Stimulated activated CD8-positive, alpha-beta memory T cell treated with anti-CD3 and anti-CD28 coated beads, Interleukin-4, amount 100 ng/mL, for 24 hours (primary cell): ENCODE data around the gene ZNF714.

Experiments used
- DNase-seq: peaks from one replicate; pipeline ENCODE4 v3.0.0-alpha.2; 2020; ENCODE audit warnings: low read depth

ZNF714 gene

DNA sequence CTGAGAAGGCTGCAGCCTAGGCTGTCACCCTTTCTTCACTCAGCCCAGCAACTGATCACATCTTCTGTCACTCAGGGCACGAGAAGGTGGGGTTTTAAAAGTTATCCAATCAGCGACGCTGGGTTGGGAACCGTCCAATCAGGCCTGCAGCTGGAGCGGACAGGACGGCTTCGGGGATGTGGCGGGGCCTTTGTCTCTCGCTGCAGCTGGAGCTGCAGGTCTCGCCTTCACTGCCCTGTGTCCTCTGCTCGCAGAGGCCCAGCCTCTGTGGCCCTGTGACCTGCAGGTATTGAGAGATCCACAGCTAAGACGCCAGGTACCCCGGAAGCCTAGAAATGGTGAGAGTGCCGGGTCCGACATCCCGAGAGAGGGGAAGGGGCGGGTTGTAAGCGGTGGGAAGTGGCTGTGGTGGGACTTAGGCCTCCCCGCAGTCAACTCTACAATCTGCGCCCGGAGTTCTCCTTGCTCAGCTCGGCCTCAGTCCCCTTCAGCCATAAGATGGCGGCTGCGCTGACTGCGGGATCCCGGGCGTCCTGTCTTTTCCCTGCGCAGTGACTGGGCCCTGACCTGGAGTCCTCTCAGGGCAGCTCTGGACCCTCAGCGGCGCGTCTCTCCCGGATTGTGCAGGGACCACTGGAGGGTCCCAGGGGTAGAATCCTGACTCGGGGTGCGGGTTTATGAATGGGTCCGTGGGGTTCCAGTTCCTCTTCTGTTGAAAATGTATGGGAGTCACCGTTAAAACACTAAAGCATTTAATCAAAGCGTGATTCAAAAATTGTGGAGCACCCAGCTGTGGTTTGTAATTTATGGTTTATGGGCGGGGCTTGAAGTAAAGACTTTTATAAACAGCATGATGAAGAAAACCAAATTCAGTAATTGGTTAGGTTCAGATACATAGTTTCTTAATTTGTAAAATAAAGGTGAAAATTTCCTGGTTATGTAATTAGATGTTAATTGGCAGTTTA is at the start of gene ZNF714:
TSS of gene ZNF714 (plus strand) at position 193 of the 965 bp plus-strand sequence. CDS start 16,066 bp downstream, outside the sequence.
- DNase-seq: peak; percentile 59

DNA sequence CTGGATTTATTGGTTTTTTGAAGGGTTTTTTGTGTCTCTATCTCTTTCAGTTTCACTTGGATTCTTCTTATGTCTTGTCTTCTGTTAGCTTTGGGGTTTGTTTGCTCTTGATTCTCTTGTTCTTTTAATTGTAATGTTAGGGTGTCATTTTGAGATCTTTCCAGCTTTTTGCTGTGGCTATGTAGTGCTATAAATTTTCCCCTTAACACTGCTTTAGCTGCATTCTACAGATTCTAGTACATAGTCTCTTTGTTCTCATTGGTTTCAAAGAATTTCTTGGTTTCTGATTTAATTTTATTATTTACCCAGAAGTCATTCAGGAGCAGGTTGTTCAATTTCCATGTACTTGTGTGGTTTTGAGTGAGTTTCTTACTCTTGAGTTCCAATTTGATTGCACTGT is 37.0 kb upstream of the ZNF714 start:
- no peak for DNase-seq

DNA sequence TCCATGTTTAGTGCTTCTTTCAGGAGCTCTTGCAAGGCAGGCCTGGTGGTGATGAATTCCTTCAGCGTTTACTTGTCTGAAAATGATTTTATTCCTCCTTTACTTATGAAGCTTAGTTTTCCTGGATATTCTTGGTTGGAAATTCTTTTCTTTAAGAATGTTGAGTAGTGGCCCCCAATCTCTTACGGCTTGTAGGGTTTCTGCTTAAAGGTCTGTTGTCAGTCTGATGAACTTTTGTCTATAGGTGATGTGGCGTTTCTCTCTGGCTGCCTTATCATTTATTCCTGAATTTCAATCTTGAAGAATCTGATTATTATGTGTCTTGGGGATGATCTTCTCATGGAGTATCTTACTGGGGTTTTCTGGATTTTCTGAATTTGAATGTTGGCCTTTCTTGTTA is 35.5 kb upstream of the ZNF714 start:
- DNase-seq: no peak

DNA sequence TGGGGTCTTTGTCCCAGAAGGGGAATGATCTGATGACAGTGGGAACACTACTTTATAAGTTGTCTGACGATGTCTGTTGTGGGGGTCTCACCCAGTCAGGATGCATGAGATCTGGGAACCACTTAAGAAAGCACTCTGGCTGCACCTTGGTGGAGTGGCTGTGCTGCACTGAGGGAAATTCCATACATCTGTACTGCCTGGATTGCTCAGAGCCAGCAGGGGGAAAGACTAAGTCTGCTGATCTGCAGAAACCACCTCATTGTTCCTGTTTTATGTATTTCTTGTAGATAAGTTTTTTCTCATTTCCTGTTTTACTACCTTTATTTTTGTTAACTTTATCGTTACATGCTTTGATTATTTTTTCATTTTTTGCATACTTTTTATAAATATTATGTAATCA is 34.3 kb upstream of the ZNF714 start:
- no peak for DNase-seq

DNA sequence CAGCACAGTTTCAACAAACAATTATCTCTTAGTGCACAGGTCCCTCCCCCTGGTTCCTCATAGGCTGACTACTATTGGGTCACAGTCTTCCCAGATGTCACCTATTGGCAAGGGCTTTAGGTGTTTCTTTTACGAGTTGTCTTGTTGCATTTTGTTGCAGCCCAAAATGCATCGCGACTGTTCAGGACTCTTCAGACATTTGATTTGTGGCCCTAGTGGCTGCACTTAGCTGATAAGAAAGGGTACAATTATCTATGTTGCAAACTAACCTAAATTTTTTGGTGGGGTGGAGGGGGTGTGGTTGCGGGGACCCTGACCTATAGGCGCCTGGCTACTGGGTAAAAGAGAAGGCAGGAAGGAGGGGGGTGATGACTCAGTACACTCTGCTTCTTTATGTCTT is 29.1 kb upstream of the ZNF714 start:
- no peak for DNase-seq

DNA sequence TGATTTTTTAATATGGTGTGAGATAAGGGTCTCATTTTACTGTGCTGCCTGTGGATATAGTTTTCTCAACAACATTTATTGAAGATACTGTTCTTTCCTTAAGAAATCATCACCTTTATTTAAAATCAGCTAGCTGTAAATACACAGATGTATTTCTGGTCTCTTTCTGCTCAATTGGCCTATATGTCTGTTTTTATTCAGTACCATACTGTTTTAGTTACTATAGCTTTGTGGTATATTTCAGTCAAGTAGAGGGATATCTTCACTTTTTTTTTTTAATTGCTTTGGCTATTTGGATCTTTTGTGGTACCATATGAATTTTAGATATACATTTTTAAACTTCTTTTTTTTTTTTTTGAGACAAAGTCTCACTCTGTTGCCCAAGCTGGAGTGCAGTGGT is 16.7 kb upstream of the ZNF714 start:
- no peak for DNase-seq

DNA sequence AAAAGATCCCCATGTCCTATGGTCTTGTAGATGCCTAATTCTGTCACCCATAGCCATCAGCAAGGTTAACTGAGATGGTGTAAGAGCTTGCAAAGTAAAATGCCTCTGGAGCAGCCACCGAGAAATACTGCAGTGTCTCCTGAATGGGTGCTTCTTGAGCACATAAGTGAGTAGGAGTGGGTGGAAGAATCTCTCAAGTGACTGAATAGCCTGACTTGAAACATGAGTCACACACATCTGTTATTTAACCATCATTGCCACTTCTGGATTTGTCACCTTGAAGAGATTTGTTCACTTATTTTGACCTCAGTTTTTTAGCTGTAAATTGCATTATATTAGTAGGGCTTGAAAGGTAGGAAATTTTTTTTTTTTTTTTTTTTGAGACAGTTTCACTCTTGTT is 2.3 kb downstream of the ZNF714 start:
- DNase-seq: no peak

DNA sequence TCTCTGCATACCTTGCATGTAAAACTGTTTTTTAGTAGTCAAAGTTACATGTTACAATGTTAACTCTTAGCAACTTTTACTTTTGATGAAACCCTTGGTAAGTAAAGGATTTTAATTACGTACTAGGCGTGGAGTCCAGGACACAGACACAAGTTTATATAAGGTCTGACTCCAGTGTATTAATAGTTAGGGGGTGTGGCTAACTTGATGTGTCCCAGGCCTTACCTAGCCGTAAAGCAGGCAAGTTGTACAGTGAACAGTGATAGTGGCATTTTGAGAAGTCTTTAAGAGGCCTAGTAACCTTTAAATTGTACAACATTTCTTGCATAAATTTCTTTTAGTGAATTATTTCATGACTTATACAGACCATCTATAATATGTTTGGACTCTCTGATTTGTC is 5.9 kb downstream of the ZNF714 start:
- DNase-seq: no peak

DNA sequence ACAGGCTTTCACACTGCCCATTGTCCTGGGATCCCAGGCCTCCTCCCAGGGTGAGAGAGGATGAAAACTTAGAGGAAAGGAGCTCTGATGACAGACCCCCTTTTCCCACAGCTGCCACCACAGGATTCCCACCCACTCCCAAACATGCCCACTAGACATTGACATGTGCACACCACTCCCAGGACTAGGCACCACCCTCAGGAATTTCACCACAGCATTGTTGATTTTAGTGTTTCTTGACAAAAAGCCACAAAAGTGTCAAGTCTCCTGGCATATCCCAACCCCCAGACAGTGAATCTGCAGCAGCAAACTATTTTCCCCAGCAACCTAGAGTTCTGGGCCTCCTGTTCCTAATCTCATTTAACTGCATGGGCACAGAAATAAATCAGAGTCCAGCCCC is 10.1 kb downstream of the ZNF714 start:
- no peak for DNase-seq

DNA sequence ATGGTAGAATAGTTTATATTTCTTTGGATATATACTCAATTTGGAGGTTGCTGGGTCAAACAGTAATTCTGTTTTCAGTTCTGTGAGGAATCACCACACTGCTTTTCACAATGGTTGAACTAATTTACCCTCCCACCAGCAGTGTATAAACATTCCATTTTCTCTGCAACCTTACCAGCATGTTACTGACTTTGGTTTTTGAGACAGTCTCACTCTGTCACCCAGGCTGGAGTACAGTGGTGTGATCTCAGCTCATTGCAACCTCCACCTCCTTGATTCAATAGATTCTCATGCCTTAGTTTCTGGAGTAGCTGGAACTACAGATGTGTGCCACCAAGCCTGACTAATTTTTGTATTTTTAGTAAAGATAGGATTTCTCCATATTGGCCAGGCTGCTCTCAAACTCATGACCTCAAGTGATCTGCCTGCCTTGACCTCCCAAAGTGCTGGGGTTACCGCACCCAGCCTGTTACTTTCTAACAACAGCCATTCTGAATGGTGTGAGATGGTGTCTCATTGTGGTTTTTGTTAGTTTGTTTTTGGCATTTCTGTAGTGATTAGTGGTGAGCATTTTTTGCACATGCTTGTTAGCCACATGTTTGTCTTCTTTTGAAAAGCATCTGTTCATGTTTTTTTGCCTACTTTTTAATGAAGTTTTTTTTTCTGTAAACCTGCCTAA is 12.5 kb downstream of the ZNF714 start:
- DNase-seq: no peak

DNA sequence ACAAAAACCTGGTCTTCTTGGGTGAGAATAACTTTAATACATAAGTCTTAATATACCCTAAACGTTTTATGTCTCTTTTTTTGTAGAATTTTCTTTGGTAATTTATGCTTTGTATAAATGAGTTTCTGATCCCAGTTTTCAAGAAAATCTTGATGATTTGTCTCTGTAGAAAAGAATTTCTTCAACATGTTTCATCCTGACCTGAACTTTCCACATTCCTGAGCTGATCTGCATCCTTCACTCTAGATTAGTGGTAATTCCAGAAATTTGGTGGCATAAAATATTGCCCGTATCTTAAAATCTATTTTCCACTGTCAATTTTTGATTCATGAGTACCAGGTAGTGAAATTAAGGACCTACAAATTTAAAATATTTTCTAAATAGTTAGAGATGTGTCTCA is 16.3 kb downstream of the ZNF714 start:
- no peak for DNase-seq

DNA sequence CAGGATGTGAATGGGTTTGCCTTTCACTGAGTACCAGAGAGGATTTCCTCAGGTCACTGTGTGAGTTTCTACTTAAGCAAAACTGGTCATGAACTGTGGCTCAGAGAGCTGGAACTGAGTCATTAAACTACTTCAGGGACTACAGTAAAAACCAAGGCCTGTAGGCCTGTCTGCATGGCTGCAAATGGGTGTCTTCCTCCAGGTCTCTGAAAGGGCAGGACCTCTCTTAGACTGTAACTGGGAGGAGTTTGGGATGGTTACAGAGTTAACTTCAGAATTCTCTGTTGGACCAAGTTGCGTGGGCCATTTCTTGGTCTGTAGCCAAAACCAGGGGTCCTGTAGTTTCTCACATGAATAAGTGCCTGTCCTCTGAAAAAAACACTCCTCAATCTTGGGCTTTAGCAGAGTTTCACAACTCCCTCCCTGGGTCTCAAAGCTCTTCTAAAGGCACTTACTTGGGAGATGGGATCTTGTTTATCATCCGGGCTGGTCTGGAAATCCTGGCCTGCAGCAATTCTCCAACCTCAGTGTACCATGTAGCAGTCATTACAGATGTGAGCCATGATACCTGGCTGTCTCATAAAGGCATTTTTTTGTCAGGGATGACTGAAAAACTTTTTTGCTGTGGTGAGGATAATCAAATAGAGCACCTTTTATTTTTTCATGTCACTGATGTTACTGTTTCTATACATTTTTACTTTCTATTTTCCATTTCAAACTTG is 19.7 kb downstream of the ZNF714 start:
- no peak for DNase-seq

DNA sequence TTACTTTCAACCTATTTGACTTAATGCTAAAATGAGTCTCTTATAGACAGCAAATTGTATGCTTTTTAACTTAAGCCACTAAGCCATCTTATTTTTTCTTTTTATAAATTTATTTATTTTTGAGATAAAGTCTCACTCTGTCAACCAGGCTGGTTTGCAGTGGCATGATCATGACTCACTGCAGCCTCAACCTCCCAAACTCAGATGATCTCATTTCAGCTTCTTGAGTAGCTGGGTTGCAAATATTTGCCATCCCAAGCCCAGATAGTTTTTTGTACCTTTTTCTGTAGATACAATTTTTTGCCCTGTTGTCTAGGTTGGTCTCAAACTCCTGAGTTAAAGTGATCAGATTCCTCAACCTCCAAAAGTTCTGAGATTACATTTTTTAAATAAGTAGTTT is 27.1 kb downstream of the ZNF714 start:
- DNase-seq: no peak

DNA sequence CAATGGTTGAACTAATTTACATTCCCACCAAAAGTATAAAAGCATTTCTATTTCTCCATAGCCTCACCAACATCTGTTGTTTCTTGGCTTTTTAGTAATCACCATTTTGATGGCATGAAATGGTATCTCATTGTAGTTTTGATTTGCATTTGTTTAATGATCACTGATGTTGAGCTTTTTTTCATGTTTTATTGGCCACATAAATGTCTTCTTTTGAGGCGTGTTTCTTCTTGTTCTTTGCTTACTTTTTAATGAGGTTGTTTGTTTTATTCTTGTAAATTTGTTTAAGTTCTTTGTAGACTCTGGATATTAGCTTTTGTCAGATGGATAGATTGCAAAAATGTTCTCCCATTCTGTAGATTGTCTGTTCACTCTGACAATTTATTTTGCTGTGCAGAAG is 28.2 kb downstream of the ZNF714 start:
- no peak for DNase-seq

DNA sequence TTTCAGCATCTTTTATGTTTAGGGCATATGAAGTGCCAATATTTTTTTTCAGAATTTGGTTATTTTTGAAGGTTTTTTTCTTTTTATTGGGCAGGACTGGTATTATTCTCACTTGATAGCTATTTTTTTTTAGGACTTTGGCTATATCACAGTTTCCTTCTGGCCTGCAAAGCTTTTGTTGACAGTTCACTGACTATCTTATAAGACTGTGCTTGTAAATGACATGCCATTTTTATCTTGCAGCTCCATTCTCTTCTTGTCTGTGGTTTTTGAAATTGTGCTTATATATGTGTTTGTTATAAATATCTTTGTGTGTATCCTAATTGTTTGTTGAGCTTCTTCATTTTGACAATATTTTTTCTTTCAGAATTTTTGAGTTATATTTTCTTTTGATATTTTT is 33.4 kb downstream of the ZNF714 start:
- DNase-seq: no peak

DNA sequence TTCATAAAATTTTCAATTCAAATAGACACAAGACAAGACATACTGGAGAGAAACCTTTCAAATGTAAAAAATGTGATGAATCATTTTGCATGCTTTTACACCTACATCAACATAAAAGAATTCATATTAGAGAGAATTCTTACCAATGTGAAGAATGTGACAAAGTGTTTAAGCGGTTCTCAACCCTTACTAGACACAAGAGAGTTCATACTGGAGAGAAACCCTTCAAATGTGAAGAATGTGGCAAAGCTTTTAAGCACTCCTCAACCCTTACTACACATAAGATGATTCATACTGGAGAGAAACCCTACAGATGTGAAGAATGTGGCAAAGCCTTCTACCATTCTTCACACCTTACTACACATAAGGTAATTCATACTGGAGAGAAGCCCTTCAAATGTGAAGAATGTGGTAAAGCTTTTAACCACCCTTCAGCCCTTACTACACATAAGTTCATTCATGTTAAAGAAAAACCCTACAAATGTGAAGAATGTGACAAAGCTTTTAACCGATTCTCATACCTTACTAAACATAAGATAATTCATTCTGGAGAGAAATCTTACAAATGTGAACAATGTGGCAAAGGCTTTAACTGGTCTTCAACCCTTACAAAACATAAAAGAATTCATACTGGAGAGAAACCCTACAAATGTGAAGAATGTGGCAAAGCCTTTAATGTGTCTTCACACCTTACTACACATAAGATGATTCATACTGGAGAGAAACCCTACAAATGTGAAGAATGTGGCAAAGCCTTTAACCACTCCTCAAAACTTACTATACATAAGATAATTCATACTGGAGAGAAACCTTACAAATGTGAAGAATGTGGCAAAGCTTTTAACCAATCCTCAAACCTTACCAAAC is 35.3 kb downstream of the ZNF714 start:
- DNase-seq: no peak

DNA sequence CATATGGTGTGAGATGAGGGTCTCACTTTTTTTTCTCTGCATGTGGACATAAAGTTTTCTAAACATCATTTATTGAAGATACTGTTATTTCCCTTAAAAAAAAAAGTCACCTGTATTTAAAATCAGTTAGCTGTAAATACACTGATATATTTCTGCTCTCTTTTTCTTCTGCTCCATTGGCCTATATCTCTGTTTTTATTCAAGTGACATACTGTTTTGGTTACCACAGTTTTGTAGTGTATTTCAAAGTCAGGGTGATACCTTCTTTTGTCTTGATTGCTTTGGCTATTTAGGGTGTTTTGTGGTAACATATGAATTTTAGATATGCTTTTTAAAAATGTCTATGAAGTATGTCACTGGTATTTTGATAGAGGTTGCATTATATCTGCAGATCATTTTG is 44.1 kb downstream of the ZNF714 start:
- DNase-seq: no peak

DNA sequence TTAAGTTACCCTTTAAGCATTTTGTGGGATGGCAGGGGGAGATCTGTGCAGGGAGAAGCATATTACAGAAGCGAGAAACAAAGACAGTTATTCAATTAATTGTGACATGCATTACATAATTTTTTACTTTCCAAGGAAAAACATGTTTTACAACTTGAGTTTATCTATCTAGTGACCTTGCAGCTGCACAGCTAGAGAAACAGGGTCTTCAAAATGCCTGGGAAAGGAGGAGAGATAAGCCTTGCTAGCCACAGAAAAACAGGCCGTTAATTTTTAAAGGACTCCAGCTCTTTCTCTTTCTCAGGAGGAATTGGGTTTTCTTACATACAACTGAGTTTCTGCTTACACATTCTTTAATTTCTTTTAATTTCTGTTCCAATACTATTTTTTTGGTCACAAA is 45.0 kb downstream of the ZNF714 start:
- no peak for DNase-seq

DNA sequence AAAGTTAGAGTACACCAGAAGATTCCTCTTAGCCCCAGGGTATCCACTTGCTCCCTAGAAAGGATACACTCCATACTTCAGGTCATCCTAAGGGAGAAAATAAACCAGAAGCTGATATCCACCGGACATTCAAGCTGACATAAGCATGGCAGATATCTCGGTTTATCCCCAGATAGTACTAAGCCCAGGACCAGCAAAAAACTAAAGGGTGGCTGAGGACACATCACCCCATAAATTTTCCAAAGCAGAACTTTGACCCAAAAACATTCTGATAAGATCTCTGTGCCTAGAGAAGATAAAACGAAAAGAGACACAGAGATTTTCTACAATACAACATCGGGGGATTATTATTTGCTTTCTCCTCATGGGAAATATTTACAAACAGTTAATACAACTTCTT is 45.9 kb downstream of the ZNF714 start:
- DNase-seq: no peak

DNA sequence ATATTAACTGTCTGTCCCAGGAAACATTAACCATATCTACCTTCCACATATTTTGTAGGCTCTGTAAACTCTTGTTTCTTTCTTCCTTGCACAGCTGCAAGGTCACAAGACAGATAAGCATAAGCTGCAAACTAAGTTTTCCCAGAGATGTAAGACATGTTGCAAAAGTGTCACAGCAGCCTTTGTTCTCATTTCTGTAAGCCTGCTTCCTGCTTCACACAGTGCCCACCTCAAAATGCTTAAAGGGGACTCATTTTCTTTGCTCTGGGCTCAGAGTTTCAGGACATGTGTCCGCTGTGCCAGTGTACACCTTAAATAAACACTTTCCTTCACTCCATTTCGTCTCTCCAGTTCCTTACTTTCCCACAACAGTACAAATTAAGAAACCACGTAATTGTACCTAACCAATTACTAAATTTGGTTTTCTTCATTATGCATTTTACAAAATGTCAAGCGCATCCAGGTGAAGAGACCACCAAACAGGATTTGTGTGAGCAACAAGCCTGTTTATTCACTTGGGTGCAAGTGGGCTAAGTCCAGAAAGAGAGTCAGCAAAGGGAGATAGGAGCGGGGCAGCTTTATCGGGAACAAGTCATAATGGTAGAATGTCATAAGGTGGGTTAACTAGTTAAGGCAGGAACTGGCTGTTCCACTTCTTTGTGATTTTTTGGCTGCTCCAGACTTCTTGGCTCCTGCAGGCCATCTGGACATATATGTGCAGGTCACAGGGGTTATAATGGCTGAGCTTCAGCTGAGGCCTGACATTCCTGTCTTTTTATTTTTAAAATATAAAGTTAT is 47.1 kb downstream of the ZNF714 start:
- no peak for DNase-seq
